Measurements from ENCODE around the gene KIAA1217. TPM values are rescaled to one million over a fixed set of nuclear protein-coding genes. Genes with fewer than 3 reads are reported as not detected.

KIAA1217 gene
- total and polyA plus RNA-seq, 12 donors: 10.8 to 73.7 (median 40.8) TPM

DNA sequence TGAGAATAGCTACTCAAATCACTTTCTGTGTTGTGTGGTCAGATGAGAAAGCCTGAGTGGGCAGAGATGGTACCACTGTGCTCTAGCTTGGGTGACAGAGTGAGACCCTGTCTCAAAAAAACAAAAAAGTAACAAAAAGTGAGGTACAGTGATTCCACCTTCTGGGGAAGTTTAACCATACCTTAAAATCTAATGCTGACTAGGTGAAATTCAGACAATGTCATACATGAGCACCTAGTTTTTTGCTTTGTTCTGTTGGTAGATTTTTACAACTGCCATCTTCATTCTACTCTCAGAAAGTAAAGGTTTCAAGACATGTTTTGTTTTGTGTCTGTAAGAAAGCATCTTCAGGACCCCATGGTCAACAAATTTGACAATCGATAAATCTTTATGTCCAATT, 370.5 kb downstream of the KIAA1217 start:
- WGBS, 4 donors: 94 to 100% (median 97%) methylated on average over 1 of the region's 1 CpG
- peaks cover 0 to 7% of the 10 kb centered on the region in 2 donors for H3K4me1 ChIP-seq (replicated peaks in 1 of 2)
- no peak for DNase-seq
- H3K36me3 ChIP-seq (replicated peaks in 1 of 2): peaks cover 0 to 4% of the 10 kb centered on the region in 2 donors
- H3K27ac ChIP-seq: no peak overlapping the region
- TF ChIP-seq, protein P1, sequence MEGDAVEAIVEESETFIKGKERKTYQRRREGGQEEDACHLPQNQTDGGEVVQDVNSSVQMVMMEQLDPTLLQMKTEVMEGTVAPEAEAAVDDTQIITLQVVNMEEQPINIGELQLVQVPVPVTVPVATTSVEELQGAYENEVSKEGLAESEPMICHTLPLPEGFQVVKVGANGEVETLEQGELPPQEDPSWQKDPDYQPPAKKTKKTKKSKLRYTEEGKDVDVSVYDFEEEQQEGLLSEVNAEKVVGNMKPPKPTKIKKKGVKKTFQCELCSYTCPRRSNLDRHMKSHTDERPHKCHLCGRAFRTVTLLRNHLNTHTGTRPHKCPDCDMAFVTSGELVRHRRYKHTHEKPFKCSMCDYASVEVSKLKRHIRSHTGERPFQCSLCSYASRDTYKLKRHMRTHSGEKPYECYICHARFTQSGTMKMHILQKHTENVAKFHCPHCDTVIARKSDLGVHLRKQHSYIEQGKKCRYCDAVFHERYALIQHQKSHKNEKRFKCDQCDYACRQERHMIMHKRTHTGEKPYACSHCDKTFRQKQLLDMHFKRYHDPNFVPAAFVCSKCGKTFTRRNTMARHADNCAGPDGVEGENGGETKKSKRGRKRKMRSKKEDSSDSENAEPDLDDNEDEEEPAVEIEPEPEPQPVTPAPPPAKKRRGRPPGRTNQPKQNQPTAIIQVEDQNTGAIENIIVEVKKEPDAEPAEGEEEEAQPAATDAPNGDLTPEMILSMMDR (IDR thresholded peaks at IDR 0.05): no peak
- no peak for TF ChIP-seq POLR2A (IDR thresholded peaks at IDR 0.05)
- H3K9me3 ChIP-seq (replicated peaks in 1 of 3): no peaks in the 10 kb centered on the region
- H3K27me3 ChIP-seq: no peaks in the 10 kb centered on the region
- intact Hi-C loops (cut with DNase I): no loop called here
- H3K4me3 ChIP-seq: no peak overlapping the region

DNA sequence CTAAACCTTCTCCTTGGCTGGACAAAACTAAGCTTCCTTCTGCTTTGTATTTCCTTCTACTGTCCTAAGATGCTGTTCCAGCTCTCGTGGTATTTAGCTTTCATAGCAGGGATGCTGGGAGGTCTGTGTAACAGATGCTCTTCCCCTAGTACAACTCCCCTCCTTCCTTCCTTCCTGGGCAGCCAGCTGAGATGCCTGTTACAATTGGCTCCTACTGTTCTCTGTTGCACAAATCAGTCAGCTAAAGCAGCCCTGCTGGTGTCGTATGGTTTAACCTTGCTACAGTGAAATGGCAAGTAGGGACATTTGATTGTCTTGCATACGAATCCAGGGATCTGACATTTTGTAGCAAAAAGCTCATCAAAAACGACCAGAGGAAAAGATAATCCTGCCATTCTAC, 371.0 kb downstream of the KIAA1217 start:
- no peaks in the 10 kb centered on the region for H3K9me3 ChIP-seq (replicated peaks in 1 of 3)
- H3K36me3 ChIP-seq (replicated peaks in 1 of 2): peaks cover 0 to 4% of the 10 kb centered on the region in 2 donors
- intact Hi-C loops (cut with DNase I): no loop called here
- TF ChIP-seq, protein P1 (IDR thresholded peaks at IDR 0.05): no peak
- TF ChIP-seq POLR2A (IDR thresholded peaks at IDR 0.05): no peak
- 68 to 84% (median 76%) methylated on average over 4 of the region's 4 CpGs for WGBS, 4 donors
- no peak overlapping the region for H3K27ac ChIP-seq
- H3K27me3 ChIP-seq: no peaks in the 10 kb centered on the region
- peaks cover 0 to 2% of the 10 kb centered on the region in 2 donors for H3K4me1 ChIP-seq (replicated peaks in 1 of 2)
- no peak overlapping the region for H3K4me3 ChIP-seq
- no peak for DNase-seq

DNA sequence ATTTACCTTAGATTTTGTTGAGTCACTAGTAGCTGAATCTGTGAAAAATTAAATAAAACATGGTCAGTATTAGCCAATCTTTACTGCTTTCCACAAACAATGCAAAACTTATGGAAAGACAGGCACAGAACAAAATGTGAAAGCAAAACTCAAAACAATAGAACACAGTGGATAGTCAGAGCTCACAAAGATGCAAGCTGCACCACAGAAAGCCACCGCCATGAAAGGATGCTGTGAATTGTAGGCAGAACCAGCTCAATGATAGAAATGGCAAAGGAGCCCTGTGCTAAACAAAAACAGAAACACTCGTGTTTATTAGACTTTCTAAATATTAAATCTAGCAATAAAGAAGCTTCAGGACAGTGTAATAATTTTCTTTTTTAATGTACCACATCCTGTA, 380.3 kb downstream of the KIAA1217 start:
- Histone ChIP-seq H3K36me3 (replicated peaks in 1 of 2) (peaks cover 0 to 85% of the 10 kb centered on the region in 2 donors), H3K27me3 (no peaks in the 10 kb centered on the region), H3K4me1 (replicated peaks in 1 of 2) (no peaks in the 10 kb centered on the region), H3K27ac (no peak overlapping the region), H3K4me3 (no peak overlapping the region), H3K9me3 (replicated peaks in 1 of 3) (no peaks in the 10 kb centered on the region)
- intact Hi-C loops (cut with DNase I): no loop called here
- 91 to 97% (median 94%) methylated on average over 2 of the region's 2 CpGs for WGBS, 4 donors
- DNase-seq: no peak
- TF ChIP-seq, protein P1 (IDR thresholded peaks at IDR 0.05): no peak
- TF ChIP-seq POLR2A (IDR thresholded peaks at IDR 0.05): no peak

- Histone ChIP-seq H3K36me3 (replicated peaks in 1 of 2) (peaks cover 0 to 94% of the 10 kb centered on the region in 2 donors), H3K27me3 (no peaks in the 10 kb centered on the region), H3K4me3 (no peak overlapping the region), H3K4me1 (replicated peaks in 1 of 2) (no peaks in the 10 kb centered on the region), H3K9me3 (replicated peaks in 1 of 3) (no peaks in the 10 kb centered on the region), H3K27ac (no peak overlapping the region)
- TF ChIP-seq, protein P1 (IDR thresholded peaks at IDR 0.05): no peak
- intact Hi-C loops (cut with DNase I): no loop called here
- DNase-seq: no peak
These were observed 381.9 kb downstream of the KIAA1217 start for GRCh38 chr10:24590697-24591457.

Data from adrenal gland (tissue), 12 donors.